Activated CD8-positive, alpha-beta memory T cell treated with anti-CD3 and anti-CD28 coated beads for 1 hour (primary cell): ENCODE results near the gene MAPT.
"Not testable (repeated sequence)": the region's sequence is repeated elsewhere in the genome, so short reads cannot be mapped to it uniquely, and the experiment has no call there.

ENCODE experiments used
- DNase-seq, 2 donors: peaks; one replicate each; pipeline ENCODE4 v3.0.0-alpha.2; 2020; ENCODE audit warnings: low read depth in 1 of 2; ENCODE audit errors: extremely low read depth in 1 of 2

MAPT gene

DNA sequence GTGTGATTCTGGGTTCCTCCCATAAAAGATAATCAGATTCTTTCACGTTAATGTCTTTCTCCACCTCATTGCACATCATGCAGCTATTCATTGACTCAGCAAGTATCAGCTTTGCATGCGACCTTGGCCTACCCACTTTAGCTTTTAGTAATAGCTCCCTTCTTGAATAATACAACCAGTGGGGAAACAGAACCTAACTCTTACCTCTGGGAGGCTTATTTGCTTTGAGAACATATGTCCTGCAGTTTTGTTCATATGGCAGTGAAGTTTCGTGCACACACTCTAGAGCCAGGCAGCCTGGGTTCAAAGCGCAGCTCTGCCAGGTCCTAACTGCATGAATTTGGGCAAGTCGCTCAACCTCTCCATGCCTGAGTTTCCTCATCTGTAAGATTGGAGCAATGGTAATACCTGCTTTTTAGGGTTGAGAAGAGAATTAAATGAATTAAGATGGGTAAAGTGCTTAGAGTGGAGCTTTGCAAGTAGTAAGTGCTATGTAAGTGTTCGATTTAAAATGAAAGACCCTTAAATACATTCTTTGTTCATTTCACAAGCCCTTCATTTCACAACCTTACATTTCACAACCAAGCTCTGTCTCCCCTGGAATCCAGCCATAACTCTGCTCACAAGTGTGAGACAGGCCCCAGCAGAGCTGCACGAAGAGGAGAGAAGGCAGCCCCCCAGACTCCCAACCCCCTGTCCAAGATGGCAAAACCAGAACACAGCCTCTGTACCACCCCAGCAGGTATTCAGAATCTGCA is 29.3 kb downstream of the MAPT start:
- no peak for DNase-seq

DNA sequence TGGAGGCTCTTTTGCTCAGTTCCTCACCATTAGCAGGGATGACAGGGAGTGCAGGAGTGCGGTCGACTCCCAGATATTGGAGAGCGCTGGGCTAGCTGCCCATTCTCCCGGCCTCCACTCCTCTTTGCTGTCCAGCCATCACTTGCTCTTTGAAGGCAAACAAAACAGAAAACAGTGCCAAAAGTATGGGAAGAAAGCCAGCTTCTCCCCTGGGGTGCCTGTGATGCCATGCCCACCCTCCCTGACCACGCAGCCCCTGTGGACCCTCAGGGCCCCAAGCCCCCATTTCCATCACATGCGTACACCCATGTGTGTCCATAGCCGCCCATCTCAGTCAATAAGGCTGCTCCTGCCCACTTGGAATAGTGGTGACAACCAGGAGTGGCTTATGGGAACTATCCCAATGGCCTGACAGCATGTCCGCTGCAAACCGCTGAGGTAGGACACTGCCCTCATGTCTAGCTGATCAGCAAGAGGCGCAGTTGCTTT is 30.0 kb downstream of the MAPT start:
- no peak for DNase-seq

DNA sequence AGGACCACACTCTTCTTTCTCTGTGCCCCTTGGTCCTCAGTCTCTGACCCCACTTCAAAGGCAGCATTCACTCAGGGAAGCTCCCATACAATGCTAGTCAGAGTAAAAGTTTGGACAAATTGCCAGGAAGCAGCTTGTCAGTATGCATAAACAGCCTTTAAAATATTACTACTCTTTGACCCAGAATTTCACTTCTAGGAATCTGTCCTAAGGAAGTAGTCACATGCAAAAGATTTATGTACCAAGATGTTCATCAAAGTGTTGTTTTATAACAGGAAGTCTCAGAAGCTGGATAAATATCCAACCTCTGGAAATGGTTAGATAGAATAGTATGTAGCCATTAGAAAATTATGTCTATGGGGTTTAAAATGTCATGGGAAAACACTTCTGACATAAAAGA is 31.0 kb downstream of the MAPT start:
- no peak for DNase-seq

DNA sequence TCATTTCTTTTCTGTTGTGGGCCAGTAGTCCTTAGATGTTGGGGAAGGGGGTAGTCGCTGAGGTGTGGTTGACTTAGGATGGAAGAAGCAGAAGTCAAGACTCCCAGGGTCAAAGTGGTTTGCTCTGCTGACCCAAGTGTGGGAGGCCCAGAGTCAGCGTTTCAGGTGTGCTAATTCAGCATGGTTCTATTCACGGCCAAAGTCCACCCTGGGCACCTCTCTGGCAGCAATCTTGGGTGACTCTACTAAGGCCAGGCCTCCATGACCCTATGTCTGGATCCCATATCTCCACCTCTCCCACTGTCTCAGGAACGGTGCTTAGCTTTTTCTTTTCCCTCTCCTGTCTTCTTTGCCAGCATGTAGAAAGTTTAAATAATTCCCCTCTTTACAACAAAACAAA is 32.9 kb downstream of the MAPT start:
- DNase-seq, result no peak

DNA sequence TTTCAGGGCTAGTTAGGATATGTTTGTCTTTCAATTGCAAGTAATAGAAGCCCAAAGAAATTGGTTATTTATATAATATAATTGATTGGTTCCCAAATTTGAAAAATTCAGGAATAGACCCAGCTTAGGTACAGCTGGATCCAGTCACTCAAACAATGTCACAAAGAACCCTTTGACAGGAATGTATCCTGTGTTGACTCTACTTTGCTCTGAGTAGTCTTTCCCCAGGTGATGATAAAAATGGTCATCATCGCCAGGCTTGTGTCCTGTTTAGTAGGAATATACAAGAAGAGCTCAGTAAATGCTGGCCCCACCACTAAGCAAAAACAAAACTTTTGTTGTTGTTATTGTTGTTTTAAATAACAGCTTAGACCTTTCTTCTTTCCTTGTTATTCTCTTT is 35.0 kb downstream of the MAPT start:
- DNase-seq, result no peak

DNA sequence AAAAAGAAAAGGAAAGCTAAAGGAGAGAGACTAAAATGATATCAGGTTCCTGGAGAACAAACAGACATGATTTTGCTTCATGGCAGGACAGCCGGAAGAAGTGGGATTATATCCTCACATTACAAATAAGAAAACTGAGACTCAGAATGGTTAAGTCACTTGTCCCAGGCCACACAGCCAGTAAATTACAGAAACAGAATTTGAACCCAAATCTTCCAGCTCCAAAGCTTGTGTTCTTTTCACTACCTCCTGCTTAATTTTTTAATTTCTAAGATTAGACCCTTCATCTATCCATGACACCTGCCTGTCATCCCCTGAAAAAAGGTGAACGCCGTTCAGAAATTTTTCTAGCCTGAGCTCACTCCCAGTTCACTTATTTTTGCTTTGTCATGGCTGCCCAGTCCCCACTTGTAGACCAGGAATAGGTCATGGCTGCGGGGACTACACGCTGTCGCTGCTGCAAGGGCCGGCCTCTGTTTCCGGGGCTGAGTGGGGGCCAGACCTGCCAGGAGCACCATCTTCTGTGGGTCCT is 36.1 kb downstream of the MAPT start:
- no peak for DNase-seq

DNA sequence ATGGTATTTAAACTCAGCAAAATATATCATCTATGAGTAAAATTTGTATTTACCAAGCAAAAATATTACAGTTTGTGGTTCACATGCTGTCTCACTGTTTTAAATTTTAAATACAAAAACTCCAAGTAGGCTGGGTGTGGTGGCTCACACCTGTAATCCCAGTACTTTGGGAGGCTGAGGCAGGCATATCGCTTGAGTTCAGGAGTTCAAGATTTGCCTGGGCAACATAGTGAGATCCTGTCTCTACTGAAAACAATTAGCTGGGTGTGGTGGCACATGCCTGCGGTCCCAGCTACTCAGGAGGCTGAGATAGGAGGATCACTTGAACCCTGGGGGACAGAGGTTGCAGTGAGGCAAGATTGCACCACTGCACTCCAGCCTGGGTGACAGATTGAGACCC is 37.3 kb downstream of the MAPT start:
- DNase-seq, result no peak

DNA sequence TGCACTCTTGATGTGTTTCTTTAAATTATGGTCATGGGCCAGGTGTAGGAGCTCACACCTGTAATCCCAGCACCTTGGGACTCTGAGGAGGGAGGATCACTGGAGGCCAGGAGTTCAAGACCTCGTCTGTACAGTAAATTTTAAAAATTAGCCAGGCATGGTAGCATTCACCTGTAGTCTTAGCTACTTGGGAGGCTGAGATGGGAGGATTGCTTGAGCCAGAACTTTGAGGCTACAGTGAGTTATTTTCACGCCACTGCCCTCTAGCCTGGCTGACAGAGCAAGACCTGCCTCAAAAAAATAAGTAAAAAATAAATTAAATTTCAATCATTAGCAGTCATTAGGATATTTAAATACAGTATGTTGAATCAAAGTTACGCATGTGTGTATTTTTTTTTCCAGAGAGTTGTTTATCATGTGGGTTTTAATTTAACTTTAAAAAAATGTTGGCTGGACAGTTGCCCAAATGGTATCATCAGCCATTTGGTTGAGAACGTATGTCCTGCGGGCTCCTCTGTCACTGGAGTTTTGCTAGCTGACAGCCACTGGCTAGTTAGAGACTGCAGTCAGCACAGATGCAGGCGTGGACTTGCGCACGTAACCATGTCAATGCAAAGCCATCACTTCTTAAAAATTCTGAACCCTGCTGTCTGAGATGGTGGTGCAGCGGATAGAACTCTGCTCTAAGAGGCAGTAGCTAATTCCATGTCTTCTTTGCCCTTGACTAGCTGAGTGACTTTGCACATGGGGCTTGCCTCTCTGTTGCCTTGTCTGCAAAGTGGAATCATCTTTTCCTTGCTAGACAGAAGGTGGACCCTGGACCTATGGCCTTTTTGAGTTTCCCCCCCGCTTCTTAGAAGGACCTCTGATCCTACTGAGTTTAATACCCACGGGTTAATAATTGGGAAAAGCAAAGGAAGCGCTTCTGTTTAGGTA is 40.0 kb downstream of the MAPT start:
- no peak for DNase-seq

DNA sequence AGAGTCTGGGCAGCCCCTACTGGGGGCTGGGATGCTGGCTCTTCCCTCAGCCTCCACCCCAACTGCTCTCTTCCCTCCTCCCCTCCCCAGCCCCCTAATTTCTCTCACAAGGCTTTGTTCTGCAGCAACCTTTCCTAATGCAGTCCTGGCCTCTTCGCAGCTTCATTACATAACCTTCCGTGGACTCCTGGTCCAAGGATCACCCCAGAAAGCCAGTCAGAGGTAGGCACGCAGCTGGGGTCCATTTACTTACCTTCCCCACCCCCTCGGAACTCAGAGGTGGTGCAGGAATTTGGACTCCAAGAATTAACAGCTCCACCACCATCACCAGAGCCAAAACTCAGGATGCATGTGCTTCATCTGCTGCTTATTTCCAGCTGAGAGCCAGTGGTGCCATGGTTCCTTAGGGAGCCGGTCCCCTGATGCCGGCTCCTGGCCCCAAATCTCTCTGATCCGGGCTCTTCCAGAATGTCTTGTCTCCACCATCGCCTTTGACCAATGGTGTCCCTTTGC is 40.9 kb downstream of the MAPT start:
- no peak for DNase-seq

DNA sequence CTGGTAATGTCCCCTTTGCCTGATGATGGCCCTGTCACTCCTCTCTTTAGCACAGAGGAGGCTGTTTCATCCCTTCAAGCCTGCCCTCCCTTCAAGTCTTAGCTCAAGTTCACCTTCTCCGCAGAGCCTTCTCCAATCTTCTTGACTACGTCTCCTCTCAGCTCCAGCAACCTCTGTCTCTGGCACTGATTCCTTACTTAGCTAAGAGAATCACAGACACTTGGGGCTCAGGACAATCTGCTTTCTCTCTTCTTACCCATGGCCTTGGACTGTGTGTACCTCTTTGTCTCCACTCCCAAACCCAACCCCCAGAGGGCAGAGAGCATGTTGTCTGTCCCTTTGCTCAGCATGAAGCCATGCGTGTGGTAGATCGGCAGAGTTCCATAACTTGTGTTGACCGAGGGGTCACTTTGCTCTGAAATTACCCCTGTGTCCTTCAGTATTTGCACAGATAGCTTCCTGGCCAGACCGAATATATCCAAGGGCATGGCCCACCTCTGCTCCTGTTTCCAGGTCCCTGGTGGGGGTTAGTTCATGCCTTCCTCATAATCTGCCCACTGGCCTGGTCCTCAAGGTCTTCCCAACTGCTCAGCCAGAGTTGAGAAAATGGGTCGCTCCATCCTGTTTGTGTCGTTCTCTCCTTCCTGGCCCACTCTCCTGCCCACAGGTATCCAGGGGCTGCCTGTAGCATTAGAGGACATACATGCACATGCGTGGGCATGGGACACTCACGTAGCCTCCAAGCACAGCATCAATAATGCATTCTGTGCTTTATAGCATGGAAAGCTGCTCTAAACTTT is 41.6 kb downstream of the MAPT start:
- DNase-seq, result no peak

DNA sequence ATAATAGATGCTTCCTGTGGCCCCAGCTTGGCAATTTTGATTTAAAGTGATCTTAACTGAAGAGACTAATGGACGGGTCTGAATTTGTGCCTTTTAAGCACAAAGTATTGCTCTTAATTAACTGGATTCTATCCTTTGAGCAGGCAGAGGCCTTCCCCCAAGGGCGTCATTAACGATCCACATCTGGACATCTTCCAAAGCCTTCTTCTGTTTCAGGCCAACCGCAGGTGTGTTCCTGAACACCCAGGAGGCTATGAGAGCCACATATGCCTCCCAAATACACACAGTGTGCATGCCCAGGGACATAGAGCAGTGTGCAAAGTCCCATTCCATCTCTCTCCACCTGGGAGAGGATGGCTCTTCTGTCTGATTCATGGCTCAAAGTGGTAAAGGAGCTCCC is 42.3 kb downstream of the MAPT start:
- no peak for DNase-seq

DNA sequence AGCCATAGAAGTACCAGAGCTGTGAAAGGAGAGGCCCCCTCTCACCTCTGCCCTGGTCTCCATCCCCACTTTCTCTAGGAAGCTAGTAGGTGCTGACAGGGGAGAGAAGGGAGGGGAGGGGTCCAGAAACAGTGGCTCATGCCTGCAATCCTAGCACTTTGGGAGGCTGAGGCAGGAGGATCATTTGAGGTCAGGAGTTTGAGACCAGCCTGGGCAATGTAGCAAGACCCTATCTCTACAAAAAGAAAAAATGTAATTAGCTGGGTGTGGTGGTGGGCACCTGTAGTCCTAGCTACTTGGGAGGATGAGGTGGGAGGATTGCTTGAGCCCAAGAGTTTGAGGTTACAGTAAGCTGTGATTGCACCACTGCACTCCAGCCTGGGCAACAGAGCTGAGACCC is 42.8 kb downstream of the MAPT start:
- not testable (repeated sequence) for DNase-seq

DNA sequence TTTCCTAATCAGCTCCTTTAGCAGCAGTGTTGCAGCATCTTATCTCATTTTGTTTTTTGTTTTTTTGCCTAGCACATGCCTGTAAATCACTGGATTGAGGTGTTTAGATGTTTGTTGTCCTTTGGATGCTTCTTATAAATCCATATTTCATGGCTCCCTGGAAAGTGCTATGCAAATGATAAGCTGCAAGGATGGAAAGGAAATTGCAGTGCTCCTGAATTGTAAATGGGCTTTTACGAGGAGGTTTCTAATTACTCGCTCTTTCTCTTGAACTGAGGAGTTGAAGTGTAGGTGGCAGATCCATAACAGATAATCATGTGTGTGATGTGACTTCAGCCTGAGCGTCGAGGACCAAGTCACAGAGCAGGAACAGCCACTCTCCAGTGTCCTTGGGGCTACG is 45.0 kb downstream of the MAPT start:
- DNase-seq, result no peak

DNA sequence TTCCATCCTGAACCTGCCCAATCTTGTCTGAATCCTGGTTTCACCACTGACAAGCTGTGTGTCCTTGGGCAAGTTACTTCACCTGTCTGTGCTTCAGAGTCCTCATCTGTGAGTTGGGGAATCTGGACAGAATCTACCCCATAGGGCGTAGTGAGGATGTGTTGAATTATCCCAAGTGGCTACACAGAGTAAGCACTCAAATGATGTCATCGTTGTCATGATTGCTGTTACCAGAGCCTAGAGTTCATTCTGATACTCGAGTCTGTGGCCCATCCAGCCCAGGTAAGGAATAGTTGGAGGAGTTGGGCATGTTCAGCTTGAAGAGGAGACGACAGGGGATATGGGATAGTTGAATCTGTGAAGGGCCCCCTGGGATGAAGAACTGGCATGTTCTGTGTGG is 45.9 kb downstream of the MAPT start:
- DNase-seq, result no peak

DNA sequence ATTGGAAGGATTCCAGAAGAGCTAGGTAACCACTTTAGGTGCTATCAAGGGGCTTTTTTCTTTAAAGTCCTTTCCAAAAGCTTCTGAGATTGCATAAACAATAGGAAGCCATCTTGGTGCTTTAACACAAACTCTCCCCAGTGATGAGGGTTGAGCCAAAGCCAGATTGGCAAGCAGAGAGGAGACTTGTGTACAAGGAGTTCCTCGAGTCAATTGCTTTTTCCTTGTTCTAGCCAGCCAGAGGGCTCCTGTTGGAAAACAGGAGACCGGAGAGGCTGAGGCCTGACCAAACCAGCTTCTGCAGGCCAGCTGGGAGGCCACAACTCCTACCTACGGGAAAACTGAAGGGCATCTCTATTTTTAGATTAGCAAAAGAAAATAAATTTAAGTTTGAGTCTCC is 46.5 kb downstream of the MAPT start:
- DNase-seq, result no peak

DNA sequence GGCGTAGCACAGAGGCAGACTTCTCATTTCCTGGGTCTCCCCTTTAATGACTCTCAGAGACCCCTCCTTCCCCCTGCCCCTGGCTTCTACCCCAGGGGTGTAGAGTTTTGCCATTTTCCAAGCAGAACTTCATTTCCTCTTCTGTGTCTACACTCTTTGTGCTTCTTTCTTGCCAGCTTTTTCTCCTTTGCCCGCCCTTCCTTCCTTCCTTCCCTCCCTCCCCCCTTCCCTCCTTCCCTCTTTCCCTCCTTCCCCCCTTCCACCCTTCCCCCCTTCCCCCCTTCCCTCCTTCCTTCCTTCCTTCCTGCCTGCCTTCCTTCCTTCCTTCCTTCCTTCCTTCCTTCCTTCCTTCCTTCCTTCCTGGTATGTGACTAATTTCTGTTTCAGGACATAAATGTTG is 47.0 kb downstream of the MAPT start:
- DNase-seq, result no peak

DNA sequence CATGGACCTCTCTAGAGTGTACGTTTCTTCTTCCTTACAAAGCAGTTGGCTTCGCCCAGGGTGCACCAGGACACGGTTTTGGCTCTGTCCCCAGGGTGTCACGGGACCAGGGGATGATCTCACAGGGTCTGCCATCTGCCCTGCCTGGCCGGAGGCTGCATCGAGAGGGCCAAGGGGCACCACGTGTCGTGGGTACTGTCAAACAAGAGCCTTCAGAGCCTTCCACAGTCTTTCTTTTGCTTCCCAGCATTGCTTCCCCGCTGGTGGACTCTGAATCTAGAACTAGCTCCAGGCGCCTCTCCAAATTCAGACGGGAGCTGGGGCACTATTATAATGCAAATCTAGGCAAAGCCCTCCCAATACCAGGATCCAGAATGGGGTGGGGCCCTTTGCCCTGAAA is 47.9 kb downstream of the MAPT start:
- no peak for DNase-seq

DNA sequence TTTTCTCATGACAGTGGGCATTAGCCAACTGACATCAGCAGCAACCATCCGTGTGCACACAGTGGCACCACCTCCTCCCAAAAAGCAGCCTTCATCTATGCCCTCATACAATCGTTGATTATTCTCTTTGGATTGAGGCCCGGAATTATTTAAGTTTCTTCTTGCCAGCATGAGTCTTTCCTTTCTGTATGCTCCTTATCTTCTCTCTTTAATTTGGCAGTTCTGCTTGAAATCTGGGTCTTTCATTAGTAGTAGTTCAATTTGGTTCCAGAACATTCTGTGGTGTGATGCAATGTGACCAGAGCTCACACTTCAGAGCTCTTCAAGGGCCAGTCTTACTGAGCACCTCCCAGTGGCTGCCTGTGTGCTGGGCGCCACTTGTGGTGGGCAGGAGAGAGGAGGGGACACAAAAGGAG is 52.5 kb downstream of the MAPT start:
- DNase-seq, result no peak

DNA sequence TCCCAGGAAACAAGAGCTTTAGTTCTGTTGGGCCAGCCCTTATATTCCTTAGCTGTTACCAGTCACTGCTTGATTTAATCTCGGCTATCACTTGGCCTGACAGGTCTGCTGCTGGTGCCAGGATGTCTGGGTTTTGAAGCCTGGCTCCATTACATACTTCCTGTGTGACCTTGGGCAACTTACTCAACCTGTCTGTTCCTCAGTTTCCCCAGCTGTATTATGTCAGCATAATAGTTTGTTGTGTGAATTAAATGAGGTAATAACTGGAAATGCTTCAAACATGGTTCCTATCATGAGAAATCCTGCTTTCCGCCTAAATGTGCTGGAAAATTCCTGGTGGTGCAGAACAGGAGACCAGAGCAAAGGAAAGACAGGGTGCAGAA is 54.1 kb downstream of the MAPT start:
- DNase-seq, result no peak

DNA sequence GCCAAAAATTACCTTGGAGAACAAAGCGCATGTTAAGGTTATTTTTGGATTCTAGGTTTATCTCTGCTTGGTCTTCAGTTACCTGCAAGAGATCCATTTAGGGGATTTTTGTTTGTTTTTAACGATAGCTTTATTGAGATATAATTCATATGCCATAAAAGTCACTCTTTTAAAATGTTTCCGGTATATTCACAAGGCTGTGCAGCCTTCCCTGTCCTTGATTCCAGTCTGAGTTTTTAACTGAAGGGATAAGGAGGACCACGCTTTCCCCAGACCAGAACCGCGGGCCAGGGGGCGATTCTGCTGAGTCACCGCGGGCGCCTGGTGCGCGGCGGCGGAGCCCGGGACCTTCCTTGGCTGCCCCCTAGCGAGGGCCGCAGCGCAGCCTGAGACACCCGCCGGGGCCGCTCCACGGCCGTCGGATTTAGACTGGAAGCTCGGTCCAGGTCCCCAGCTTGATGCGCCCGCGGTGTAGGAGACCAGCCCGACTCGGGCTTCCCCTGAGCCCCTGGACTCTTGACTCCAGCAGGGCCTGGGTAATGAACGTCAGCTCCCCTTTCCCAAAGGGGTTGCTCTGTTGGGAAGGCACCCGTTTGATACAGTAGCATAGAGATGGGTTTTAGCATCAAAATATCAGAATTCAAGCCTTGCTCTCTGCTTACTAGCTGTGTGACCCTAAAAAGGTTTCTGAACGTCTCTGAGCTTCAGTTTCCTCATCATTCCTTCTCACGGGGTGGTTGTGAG is 54.7 kb downstream of the MAPT start:
- peak in 1 of 2 donors; percentile 45 for DNase-seq
